GM12872 (cell line): ENCODE results near the gene SEL1L3.

ENCODE experiments used
- CTCF ChIP-seq: IDR thresholded peaks from 3 replicates; pipeline ENCODE4 v1.5.1; 2011; ENCODE audit warnings: low read depth, mild to moderate bottlenecking, low read length, moderate library complexity; ENCODE audit not compliant: insufficient read depth

SEL1L3 gene

GRCh38 chr4:25813448-25814106 is 49.2 kb downstream of the SEL1L3 start:
- TF ChIP-seq CTCF: no peak

- no peak for TF ChIP-seq CTCF
These were observed 50.9 kb downstream of the SEL1L3 start for GRCh38 chr4:25811841-25812240.

GRCh38 chr4:25811374-25811690 is 51.5 kb downstream of the SEL1L3 start:
- TF ChIP-seq CTCF: no peak

GRCh38 chr4:25810461-25811373 is 52.1 kb downstream of the SEL1L3 start:
- no peak for TF ChIP-seq CTCF

- no peak for TF ChIP-seq CTCF
These were observed 52.8 kb downstream of the SEL1L3 start for GRCh38 chr4:25809996-25810395.

GRCh38 chr4:25807102-25807728 is 55.6 kb downstream of the SEL1L3 start:
- no peak for TF ChIP-seq CTCF

- TF ChIP-seq CTCF: no peak
These were observed 57.4 kb downstream of the SEL1L3 start for GRCh38 chr4:25805255-25805860.
